Type B pancreatic cell (in vitro differentiated cells): ENCODE results near the gene DBNDD2. TPM values are rescaled to one million over a fixed set of nuclear protein-coding genes. Genes with fewer than 3 reads are reported as not detected.
A peak's percentile ranks its signal among the peaks of the same experiment; 100 is the strongest.

ENCODE experiments used
- DNase-seq: peaks from one replicate; pipeline ENCODE4 v3.0.0; 2021; ENCODE audit warnings: mixed read lengths; ENCODE audit not compliant: unreplicated experiment; ENCODE audit errors: extremely low spot score
- H3K27ac Mint-ChIP-seq: 2 replicates; pipeline ENCODE4 v1.8.0; 2021; ENCODE audit warnings: mild to moderate bottlenecking, mixed read lengths
- H3K27me3 Mint-ChIP-seq: 2 replicates; pipeline ENCODE4 v1.8.0; 2021; ENCODE audit warnings: mixed read lengths
- H3K36me3 Mint-ChIP-seq: 2 replicates; pipeline ENCODE4 v1.8.0; 2021; ENCODE audit warnings: mixed read lengths
- H3K4me1 Mint-ChIP-seq: one replicate; pipeline ENCODE4 v1.8.0; 2021; ENCODE audit warnings: mixed read lengths; ENCODE audit not compliant: unreplicated experiment
- H3K4me3 Mint-ChIP-seq: 2 replicates; pipeline ENCODE4 v1.8.0; 2021; ENCODE audit warnings: mild to moderate bottlenecking, mixed read lengths
- H3K9me3 Mint-ChIP-seq: 2 replicates; pipeline ENCODE4 v1.8.0; 2021; ENCODE audit warnings: mixed read lengths
- total RNA-seq: library from RNA; stranded (reverse); gene quantifications from 2 replicates; pipeline ENCODE4 v1.2.1, GENCODE V29; 2021; ENCODE audit warnings: low replicate concordance
- TF ChIP-seq, protein P1 (sequence below): fragments of 200-600 bp; sonication (generic); conservative IDR thresholded peaks from 2 replicates; pipeline ENCODE4 v1.5.0; 2021; ENCODE audit warnings: antibody characterized with exemption, mild to moderate bottlenecking

DBNDD2 gene
- total RNA-seq, 1 donor from 2014 or later: 12.8 TPM

DNA sequence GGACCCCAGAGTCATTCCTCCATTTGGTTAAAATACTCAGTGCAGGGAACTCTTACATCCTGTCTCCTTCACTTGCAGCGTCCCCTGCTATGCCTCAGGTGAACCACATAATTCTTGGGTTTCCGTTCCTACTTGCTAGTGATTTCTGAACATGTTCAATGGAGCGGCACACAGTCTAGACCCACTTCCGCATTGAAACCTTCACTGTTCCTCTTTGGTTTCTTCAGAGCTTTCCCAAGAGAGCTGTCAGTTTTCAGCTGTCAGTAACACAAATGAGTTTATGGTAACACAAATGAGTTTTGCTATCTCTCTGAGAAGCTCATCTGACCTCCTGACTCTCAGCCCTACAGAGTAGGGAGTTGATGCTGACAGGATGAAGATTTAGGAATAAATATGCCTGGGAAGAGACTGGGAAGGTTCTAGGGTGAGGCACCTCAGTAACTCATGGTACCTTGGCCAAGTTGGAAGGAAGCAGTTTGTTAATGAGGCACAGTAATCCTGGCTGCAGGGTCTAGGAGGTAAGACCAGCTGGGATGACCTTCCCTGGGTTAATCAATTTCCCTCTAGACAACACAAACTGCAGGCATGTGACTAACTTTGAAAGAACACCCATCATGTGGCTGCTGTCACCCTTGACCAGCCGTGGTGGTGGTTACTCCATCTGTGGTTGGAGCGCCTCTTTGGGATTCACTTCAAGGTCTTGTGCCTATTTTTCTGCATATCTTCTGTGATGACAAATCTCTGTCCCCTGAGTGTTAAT lies 39.7 kb upstream of the DBNDD2 start:
- H3K4me1 Mint-ChIP-seq: peaks cover 16% of the 10 kb centered on the region
- H3K36me3 Mint-ChIP-seq: peaks cover 15% of the 10 kb centered on the region
- no peak overlapping the region for H3K4me3 Mint-ChIP-seq
- TF ChIP-seq, protein P1, sequence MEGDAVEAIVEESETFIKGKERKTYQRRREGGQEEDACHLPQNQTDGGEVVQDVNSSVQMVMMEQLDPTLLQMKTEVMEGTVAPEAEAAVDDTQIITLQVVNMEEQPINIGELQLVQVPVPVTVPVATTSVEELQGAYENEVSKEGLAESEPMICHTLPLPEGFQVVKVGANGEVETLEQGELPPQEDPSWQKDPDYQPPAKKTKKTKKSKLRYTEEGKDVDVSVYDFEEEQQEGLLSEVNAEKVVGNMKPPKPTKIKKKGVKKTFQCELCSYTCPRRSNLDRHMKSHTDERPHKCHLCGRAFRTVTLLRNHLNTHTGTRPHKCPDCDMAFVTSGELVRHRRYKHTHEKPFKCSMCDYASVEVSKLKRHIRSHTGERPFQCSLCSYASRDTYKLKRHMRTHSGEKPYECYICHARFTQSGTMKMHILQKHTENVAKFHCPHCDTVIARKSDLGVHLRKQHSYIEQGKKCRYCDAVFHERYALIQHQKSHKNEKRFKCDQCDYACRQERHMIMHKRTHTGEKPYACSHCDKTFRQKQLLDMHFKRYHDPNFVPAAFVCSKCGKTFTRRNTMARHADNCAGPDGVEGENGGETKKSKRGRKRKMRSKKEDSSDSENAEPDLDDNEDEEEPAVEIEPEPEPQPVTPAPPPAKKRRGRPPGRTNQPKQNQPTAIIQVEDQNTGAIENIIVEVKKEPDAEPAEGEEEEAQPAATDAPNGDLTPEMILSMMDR: no peak
- H3K27ac Mint-ChIP-seq: no peak overlapping the region
- H3K27me3 Mint-ChIP-seq: no peaks in the 10 kb centered on the region
- H3K9me3 Mint-ChIP-seq: no peaks in the 10 kb centered on the region
- DNase-seq: no peak

DNA sequence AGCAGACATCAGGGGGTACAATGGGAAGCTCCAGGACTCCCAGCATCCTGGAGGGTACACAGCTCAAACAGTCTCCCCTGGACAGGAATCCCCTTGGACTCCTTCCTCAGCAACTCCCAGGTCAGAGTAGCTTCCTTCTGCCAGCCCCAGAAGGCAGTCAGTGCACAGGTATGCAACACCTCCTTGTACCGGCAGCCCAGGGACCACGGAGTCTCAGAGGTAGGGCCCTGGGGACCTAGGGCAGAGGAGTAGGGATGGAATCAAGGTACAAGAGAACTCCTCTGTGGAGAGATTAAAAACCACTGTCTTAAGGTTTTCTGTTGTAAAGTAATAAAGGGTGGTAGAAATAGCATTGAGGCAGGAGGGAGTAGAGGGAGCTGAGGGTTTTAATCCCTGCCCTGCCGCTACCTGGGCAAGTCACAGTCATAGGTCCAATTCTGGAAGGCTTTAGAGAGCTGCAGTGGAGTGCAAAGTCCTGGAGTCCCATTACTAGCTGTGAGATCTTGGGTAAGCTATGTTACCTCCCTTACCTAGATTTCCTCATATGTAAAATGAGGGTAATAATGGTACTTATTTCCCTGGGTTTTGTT lies 37.4 kb upstream of the DBNDD2 start:
- peak overlapping the region; percentile 5 for H3K27ac Mint-ChIP-seq
- H3K4me3 Mint-ChIP-seq: no peak overlapping the region

DNA sequence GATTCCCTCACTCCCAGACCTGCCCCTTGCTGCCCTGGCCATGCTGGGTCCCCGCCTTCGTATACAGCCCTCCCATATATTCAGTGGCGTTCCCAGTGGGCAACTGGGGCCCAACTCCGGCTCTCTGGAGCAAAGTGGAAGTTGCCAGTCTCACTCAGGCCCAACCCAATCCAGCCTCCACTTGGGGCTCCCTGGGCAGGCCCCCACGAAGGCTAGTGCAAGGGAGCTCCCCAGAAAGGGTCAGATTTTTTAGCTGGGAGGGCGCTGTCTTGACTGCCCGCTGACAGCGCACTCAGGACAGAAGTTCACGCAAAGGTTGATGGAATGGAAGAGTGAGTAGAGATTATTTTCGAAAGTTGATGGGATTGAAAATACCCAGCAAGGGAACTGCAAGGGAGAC lies 35.8 kb upstream of the DBNDD2 start:
- no peaks in the 10 kb centered on the region for H3K4me1 Mint-ChIP-seq
- H3K4me3 Mint-ChIP-seq: peak overlapping the region; percentile 1
- H3K27me3 Mint-ChIP-seq: no peaks in the 10 kb centered on the region
- no peak overlapping the region for H3K27ac Mint-ChIP-seq
- H3K9me3 Mint-ChIP-seq: no peaks in the 10 kb centered on the region
- TF ChIP-seq, protein P1: no peak
- no peak for DNase-seq
- peaks cover 4% of the 10 kb centered on the region for H3K36me3 Mint-ChIP-seq

More for the DNA sequence above, 37.4 kb upstream of the DBNDD2 start:
- Mint-ChIP-seq H3K4me1 (no peaks in the 10 kb centered on the region), H3K36me3 (peaks cover 10% of the 10 kb centered on the region), H3K9me3 (no peaks in the 10 kb centered on the region), H3K27me3 (no peaks in the 10 kb centered on the region)
- TF ChIP-seq, protein P1: no peak
- DNase-seq: no peak

DNA sequence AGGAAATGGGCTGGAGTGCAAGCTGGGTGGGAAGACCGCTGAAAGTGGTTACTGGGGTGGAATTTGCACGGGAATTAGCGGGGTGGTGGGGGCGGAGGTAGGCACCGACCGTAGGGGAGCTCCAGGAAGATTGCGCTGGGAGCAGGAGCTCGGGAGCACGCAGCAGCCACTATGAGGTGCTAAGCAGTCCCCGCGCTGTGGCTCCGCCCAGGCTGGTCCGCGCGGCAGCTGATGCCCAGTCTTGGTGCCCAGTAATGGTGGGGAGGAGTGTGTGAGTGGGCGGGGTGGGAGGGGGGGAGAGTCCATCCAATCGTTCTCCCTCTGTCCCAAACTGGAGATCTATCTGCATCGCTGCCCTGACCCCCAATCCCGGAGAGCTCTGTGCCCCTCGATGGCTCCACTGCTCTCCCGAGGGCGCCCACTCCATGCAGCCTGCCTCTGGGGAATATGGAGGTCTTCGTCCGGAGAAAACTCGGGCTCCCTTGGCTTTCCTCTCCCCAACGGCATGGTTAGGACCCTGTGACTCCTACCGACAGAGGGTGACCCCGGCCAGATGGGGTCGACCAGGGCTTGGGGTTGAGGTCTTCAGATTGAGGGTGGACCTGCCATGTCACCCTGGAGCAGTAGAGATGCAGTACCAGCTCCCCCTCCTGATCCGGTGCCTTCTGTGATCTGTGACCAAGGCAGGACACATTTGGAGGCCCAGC lies 35.3 kb upstream of the DBNDD2 start:
- no peak for DNase-seq
- no peaks in the 10 kb centered on the region for H3K27me3 Mint-ChIP-seq
- no peak overlapping the region for H3K27ac Mint-ChIP-seq
- H3K4me1 Mint-ChIP-seq: no peaks in the 10 kb centered on the region
- H3K4me3 Mint-ChIP-seq: peak overlapping the region; percentile 87
- TF ChIP-seq, protein P1: no peak
- H3K9me3 Mint-ChIP-seq: no peaks in the 10 kb centered on the region
- peaks cover 4% of the 10 kb centered on the region for H3K36me3 Mint-ChIP-seq

DNA sequence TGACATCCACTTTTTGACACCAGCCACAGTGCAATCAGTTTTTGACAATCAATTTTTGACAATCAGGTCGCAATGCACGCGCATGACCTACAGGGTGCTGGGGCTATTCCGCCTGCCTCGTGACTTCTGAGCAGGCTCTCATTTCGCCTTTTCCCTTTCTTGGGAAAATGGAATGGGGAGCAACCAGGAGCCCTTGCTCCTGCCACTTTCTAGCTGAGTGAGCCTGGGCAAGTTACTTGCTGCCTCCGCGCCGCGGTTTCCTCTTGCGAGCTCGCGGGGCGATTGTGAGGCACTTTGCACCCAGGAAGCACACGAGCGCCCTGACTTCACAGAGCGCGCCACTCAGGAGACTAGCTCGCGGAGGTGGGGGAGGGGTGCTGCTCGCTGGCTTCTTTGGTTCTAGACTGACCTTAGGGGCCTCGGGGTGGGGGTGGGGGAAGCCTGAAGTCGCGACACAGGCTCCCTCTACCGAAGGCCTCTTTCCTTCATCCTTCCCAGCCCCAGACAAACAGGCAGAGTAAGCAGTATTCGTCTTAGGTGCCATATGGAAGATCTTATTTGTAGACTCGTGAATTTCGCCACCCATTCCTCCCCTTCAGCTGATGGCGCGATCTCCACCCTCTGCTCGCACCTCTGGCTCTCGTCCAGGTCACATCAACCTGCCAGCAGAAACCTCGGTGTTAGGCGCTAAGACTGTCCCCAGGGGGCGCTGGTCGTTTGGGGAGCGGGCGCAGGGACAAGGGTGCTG lies 34.6 kb upstream of the DBNDD2 start:
- Mint-ChIP-seq H3K4me1 (no peaks in the 10 kb centered on the region), H3K9me3 (no peaks in the 10 kb centered on the region), H3K27ac (peak overlapping the region; percentile 11), H3K4me3 (peak overlapping the region; percentile 87), H3K36me3 (peaks cover 4% of the 10 kb centered on the region), H3K27me3 (no peaks in the 10 kb centered on the region)
- TF ChIP-seq, protein P1: peak; percentile 79
- peak; percentile 84 for DNase-seq
